Mesothelial cell of epicardium (in vitro differentiated cells): Measurements from ENCODE around the gene WNT7B. TPM values are rescaled to one million over a fixed set of nuclear protein-coding genes. Genes with fewer than 3 reads are reported as not detected.

ENCODE experiments used
- DNase-seq, 2 experiments: peaks; one replicate each; pipeline ENCODE4 v3.0.0; 2021; ENCODE audit warnings: low spot score in 2 of 2; ENCODE audit not compliant: unreplicated experiment in 2 of 2
- H3K27ac Mint-ChIP-seq: 2 replicates; pipeline ENCODE4 v1.8.0; 2021; ENCODE audit warnings: mixed read lengths
- H3K27me3 Mint-ChIP-seq: 2 replicates; pipeline ENCODE4 v1.8.0; 2021; ENCODE audit warnings: low read depth, mixed read lengths
- H3K36me3 Mint-ChIP-seq: 2 replicates; pipeline ENCODE4 v1.8.0; 2021; ENCODE audit warnings: mixed read lengths
- H3K4me1 Mint-ChIP-seq: 2 replicates; pipeline ENCODE4 v1.8.0; 2021; ENCODE audit warnings: mixed read lengths
- H3K4me3 Mint-ChIP-seq: 2 replicates; pipeline ENCODE4 v1.8.0; 2021; ENCODE audit warnings: mild to moderate bottlenecking, moderate library complexity, mixed read lengths
- H3K9me3 Mint-ChIP-seq: 2 replicates; pipeline ENCODE4 v1.8.0; 2021; ENCODE audit warnings: mixed read lengths
- total RNA-seq: library from RNA; stranded (reverse); gene quantifications from 3 replicates; pipeline ENCODE4 v1.2.1, GENCODE V29; 2021
- TF ChIP-seq, protein P1 (sequence below): fragments of 200-600 bp; sonication (generic); IDR thresholded peaks from one replicate; pipeline ENCODE4 v1.5.0; 2021; ENCODE audit warnings: antibody characterized with exemption; ENCODE audit not compliant: unreplicated experiment

WNT7B gene
- total RNA-seq, 1 donor from 2014 or later, result 12.0 TPM

DNA sequence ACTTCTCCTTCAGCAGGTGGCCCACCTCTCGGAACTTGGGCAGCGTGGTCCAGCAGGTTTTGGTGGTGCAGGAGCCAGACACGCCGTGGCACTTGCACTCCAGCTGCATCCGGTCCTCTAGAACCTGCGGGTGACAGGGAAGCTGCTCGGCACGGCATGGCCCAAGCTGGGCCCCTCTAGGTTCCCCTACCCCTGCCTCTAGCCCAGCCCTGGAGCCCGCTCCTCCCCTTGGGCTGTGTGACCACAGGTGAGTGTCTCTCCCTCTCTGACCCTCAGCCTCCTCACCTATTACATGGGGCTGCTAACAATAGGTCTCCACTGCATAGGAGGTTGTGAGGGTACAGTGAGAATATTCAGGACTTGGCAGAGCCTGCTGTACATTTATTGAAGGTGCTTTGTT is 53.8 kb downstream of the WNT7B start:
- Mint-ChIP-seq H3K36me3 (no peaks in the 10 kb centered on the region), H3K27ac (no peak overlapping the region)

DNA sequence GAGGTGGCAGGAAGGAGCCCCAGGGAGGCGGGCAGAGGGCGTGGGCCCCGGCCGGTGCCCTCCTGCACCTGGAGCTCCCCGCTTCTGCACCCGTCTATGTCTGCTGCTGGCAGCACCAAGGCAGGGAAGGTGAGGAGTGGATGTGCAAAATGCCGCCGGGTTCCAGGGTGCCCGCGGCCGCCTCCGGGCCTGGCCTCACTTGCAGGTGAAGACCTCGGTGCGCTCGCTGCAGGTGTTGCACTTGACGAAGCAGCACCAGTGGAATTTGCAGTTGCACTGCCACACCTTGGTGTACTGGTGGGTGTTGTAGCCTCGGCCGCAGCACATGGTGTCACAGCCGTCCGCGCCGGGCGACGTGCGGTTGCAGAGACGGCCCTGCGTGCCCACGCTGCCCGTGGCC is 54.3 kb downstream of the WNT7B start:
- no peaks in the 10 kb centered on the region for H3K36me3 Mint-ChIP-seq
- no peak overlapping the region for H3K27ac Mint-ChIP-seq
- peaks cover 6% of the 10 kb centered on the region for H3K4me1 Mint-ChIP-seq
- no peaks in the 10 kb centered on the region for H3K9me3 Mint-ChIP-seq
- DNase-seq, result no peak
- H3K27me3 Mint-ChIP-seq, result no peaks in the 10 kb centered on the region
- H3K4me3 Mint-ChIP-seq, result no peak overlapping the region
- TF ChIP-seq, protein P1, sequence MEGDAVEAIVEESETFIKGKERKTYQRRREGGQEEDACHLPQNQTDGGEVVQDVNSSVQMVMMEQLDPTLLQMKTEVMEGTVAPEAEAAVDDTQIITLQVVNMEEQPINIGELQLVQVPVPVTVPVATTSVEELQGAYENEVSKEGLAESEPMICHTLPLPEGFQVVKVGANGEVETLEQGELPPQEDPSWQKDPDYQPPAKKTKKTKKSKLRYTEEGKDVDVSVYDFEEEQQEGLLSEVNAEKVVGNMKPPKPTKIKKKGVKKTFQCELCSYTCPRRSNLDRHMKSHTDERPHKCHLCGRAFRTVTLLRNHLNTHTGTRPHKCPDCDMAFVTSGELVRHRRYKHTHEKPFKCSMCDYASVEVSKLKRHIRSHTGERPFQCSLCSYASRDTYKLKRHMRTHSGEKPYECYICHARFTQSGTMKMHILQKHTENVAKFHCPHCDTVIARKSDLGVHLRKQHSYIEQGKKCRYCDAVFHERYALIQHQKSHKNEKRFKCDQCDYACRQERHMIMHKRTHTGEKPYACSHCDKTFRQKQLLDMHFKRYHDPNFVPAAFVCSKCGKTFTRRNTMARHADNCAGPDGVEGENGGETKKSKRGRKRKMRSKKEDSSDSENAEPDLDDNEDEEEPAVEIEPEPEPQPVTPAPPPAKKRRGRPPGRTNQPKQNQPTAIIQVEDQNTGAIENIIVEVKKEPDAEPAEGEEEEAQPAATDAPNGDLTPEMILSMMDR, result no peak

More for the DNA sequence above, 53.8 kb downstream of the WNT7B start:
- Mint-ChIP-seq H3K4me3 (no peak overlapping the region), H3K27me3 (no peaks in the 10 kb centered on the region), H3K9me3 (no peaks in the 10 kb centered on the region), H3K4me1 (peaks cover 6% of the 10 kb centered on the region)
- TF ChIP-seq, protein P1, result no peak
- no peak for DNase-seq

DNA sequence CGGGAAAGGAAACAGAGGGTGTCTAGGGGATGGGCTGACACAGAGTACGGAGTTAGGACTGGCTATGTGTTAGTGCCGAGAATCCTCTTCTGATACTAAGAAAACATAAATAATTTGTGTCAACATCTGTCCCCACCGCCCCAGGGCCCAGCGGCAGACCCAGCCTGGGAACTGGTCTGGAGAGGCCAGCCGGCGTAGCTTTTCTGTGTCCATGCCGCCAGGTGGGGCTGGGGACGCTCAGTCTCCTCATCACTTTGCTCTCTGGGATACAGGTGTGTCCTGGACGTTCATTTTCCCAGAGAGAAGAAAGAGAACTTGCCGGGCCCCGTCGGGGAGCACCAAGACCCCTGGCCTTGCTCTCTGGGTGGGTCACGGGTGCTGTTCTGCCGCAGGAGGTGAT is 54.7 kb downstream of the WNT7B start:
- Mint-ChIP-seq H3K27ac (no peak overlapping the region), H3K4me3 (no peak overlapping the region), H3K36me3 (no peaks in the 10 kb centered on the region), H3K9me3 (no peaks in the 10 kb centered on the region), H3K4me1 (peaks cover 6% of the 10 kb centered on the region), H3K27me3 (no peaks in the 10 kb centered on the region)
- DNase-seq, result no peak
- TF ChIP-seq, protein P1, result no peak

DNA sequence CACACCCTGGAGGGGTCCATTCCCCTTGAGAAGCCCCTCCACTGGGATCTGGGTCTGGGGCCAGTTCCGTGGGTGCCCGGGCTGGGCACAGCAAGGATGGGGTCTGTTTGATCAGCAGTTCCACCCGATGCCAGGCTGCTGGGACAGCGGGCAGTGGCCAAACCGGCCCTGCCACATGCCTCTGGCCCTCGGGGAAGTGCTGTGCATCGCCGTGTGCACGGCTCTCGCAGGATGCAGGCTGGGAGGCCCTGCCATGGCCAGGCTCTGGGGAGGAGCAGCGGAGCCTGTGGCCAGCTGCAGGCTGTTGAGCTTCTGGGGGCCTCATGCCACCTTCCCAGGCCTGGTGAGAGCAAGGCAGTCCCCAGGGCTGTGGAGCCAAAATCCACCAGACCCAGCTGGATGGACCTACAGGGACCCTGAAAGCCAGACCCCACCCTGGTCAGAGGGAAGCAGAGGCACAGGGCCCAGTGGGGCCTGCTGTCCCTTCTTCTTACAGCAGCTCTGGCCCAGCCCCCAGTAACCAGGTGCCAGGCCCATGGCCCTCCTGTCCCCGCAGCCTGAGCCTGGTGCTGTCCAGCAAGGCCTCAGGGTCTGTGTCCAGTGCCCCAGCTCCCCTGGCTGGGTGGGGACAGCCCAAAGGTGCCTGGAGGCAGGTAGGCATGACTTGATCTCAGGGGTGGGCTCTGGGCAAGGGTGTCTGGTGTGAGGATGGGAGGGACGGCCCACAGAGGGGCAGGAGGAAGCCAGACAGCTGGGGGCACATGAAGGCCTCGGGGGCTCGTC is 57.3 kb downstream of the WNT7B start:
- peaks cover 2% of the 10 kb centered on the region for H3K27me3 Mint-ChIP-seq
- H3K9me3 Mint-ChIP-seq, result no peaks in the 10 kb centered on the region

DNA sequence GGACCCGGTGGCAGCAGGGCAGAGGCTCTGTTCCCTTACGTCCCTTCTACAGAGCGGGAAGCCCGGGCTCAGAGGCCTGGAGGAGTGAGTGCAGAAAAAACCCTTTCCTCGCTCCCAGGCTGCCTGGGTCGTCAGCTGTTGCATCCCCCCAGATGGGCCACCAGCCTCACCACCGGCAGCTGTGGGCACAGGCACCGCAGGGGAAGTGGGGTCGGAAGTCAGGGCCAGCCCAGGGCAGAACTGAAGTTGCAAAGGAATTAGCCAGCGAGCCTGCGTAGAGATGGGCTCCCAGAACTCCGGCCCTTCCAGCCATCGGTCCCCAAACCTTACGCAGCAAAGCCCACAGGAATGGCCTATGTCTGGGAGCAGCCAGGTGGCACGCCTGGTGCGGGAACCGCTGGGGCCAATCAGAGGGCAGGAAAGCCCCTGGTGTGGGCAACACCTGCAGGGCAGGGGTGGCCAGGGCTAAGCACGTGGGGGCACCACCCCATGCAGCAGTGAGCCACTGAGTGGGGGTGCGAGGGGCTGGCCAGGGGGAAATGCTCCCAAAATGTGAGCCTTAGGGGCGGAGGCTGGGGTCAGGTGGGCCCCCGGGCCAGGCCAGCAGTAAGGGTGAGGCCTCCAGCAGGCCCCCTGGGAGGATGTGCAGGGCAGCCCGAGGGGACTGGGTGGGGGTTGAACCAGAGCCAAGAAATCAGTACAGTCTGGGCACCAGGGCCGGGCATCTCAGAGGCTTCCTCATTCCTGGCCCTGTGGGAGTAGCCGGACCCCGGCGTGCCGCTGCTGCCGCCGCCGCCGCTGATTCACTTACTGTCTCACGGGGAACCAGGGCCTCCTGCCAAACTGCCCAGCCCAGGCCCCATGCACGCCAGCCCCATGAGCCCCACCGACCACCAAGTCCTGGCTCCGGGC is 58.2 kb downstream of the WNT7B start:
- H3K36me3 Mint-ChIP-seq, result no peaks in the 10 kb centered on the region
- H3K27me3 Mint-ChIP-seq, result peaks cover 2% of the 10 kb centered on the region
- TF ChIP-seq, protein P1, result no peak
- peaks cover 2% of the 10 kb centered on the region for H3K4me1 Mint-ChIP-seq
- DNase-seq, result peak in 1 of 2 experiments; percentile 58
- peak overlapping the region; percentile 43 for H3K27ac Mint-ChIP-seq
- no peak overlapping the region for H3K4me3 Mint-ChIP-seq
- H3K9me3 Mint-ChIP-seq, result peaks cover 5% of the 10 kb centered on the region

More for the DNA sequence above, 57.3 kb downstream of the WNT7B start:
- H3K4me3 Mint-ChIP-seq, result no peak overlapping the region
- peaks cover 6% of the 10 kb centered on the region for H3K4me1 Mint-ChIP-seq
- H3K27ac Mint-ChIP-seq, result peak overlapping the region; percentile 9
- no peaks in the 10 kb centered on the region for H3K36me3 Mint-ChIP-seq
- DNase-seq, result no peak
- TF ChIP-seq, protein P1, result no peak
